Measurements from ENCODE around the gene CNPY1.

DNA sequence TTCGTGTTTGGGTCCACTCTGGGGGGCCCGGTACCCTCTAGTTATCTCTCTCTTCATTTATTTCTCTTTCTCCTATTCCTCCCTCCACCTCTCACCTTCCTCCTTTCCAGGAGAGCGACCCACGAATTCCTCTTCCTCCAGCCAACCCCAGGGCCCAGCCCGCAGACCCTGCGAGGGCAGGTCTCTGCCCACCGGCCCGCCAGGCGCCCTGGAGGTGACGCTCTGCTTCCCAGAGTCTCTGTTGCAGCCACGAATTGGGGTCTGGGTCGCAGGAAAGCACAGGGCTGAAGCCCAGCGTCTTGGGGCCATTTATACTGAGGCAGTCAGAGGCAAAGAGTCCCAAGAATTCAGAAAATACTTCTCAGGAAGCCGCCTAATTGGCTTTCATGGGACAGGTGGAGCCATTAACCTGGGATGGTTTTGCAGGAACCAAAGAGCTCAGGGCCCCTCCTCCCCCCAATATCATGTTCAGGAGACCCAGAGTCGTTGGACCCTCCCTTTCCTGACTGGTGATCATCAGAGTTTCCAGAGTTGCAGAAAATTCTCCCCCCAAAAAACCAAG, 91.1 kb downstream of the CNPY1 start:
- TF ChIP-seq POLR2A (IDR thresholded peaks at IDR 0.05) = no peak
- TF ChIP-seq, protein P1, sequence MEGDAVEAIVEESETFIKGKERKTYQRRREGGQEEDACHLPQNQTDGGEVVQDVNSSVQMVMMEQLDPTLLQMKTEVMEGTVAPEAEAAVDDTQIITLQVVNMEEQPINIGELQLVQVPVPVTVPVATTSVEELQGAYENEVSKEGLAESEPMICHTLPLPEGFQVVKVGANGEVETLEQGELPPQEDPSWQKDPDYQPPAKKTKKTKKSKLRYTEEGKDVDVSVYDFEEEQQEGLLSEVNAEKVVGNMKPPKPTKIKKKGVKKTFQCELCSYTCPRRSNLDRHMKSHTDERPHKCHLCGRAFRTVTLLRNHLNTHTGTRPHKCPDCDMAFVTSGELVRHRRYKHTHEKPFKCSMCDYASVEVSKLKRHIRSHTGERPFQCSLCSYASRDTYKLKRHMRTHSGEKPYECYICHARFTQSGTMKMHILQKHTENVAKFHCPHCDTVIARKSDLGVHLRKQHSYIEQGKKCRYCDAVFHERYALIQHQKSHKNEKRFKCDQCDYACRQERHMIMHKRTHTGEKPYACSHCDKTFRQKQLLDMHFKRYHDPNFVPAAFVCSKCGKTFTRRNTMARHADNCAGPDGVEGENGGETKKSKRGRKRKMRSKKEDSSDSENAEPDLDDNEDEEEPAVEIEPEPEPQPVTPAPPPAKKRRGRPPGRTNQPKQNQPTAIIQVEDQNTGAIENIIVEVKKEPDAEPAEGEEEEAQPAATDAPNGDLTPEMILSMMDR (IDR thresholded peaks at IDR 0.05) = no peak
